IPS-15b (cell line): ENCODE results near the gene RAP2B.
A peak's percentile ranks its signal among the peaks of the same experiment; 100 is the strongest.
"Not testable (repeated sequence)": the region's sequence is repeated elsewhere in the genome, so short reads cannot be mapped to it uniquely, and the experiment has no call there.

Experiments
- H3K27me3 ChIP-seq: one replicate; pipeline ENCODE4 v1.6.1; 2013; ENCODE audit warnings: low read length; ENCODE audit not compliant: control insufficient read depth, insufficient read depth
- H3K36me3 ChIP-seq: one replicate; pipeline ENCODE4 v1.6.1; 2013; ENCODE audit warnings: low read length; ENCODE audit not compliant: control insufficient read depth, insufficient read depth
- H3K4me1 ChIP-seq: one replicate; pipeline ENCODE4 v1.6.1; 2013; ENCODE audit warnings: mild to moderate bottlenecking, low read length; ENCODE audit not compliant: control insufficient read depth, insufficient read depth
- H3K4me3 ChIP-seq: one replicate; pipeline ENCODE4 v1.5.1; 2013; ENCODE audit warnings: low read depth, low read length
- H3K9ac ChIP-seq: one replicate; pipeline ENCODE4 v1.6.1; 2013; ENCODE audit warnings: low read depth, mild to moderate bottlenecking, low read length
- H3K9me3 ChIP-seq: one replicate; pipeline ENCODE4 v1.6.1; 2013; ENCODE audit warnings: mild to moderate bottlenecking, low read length; ENCODE audit not compliant: control insufficient read depth, insufficient read depth

RAP2B gene

GRCh38 chr3:153161714-153162512 is at the start of gene RAP2B:
Gene RAP2B, plus strand, starts transcription at chr3:153162226. Its CDS starts 468 bp downstream, at chr3:153162694.
- peaks cover 3% of the 10 kb centered on the region for H3K36me3 ChIP-seq
- peak within 1 kb of the TSS; percentile 76 for H3K9ac ChIP-seq
- H3K27me3 ChIP-seq, result peaks cover 7% of the 10 kb centered on the region
- H3K4me1 ChIP-seq, result peaks cover 9% of the 10 kb centered on the region
- H3K9me3 ChIP-seq, result no peaks in the 10 kb centered on the region
- peak within 1 kb of the TSS; percentile 93 for H3K4me3 ChIP-seq

GRCh38 chr3:153113541-153113940 is 48.5 kb upstream of the RAP2B start:
- no peaks in the 10 kb centered on the region for H3K4me1 ChIP-seq
- H3K27me3 ChIP-seq, result no peaks in the 10 kb centered on the region
- no peak overlapping the region for H3K4me3 ChIP-seq
- H3K9me3 ChIP-seq, result no peaks in the 10 kb centered on the region
- no peaks in the 10 kb centered on the region for H3K36me3 ChIP-seq
- no peak overlapping the region for H3K9ac ChIP-seq

- not testable (repeated sequence) for H3K27me3 ChIP-seq, H3K9me3 ChIP-seq, H3K4me1 ChIP-seq, H3K36me3 ChIP-seq, H3K9ac ChIP-seq, H3K4me3 ChIP-seq
These were observed 47.8 kb upstream of the RAP2B start for GRCh38 chr3:153114270-153114669.

- Histone ChIP-seq H3K36me3 (no peaks in the 10 kb centered on the region), H3K4me3 (no peak overlapping the region), H3K27me3 (no peaks in the 10 kb centered on the region), H3K9me3 (no peaks in the 10 kb centered on the region), H3K4me1 (no peaks in the 10 kb centered on the region), H3K9ac (no peak overlapping the region)
These were observed 46.7 kb upstream of the RAP2B start for GRCh38 chr3:153115326-153115725.

- no peaks in the 10 kb centered on the region for H3K27me3 ChIP-seq
- no peak overlapping the region for H3K9ac ChIP-seq
- H3K4me3 ChIP-seq, result no peak overlapping the region
- H3K4me1 ChIP-seq, result no peaks in the 10 kb centered on the region
- no peaks in the 10 kb centered on the region for H3K9me3 ChIP-seq
- H3K36me3 ChIP-seq, result no peaks in the 10 kb centered on the region
These were observed 34.2 kb upstream of the RAP2B start for GRCh38 chr3:153127788-153128187.

- Histone ChIP-seq H3K27me3 (no peaks in the 10 kb centered on the region), H3K9ac (no peak overlapping the region), H3K9me3 (no peaks in the 10 kb centered on the region), H3K4me1 (no peaks in the 10 kb centered on the region), H3K36me3 (no peaks in the 10 kb centered on the region), H3K4me3 (no peak overlapping the region)
These were observed 32.6 kb upstream of the RAP2B start for GRCh38 chr3:153129426-153129825.

- Histone ChIP-seq H3K4me3 (no peak overlapping the region), H3K4me1 (no peaks in the 10 kb centered on the region), H3K9ac (no peak overlapping the region), H3K9me3 (no peaks in the 10 kb centered on the region), H3K36me3 (no peaks in the 10 kb centered on the region), H3K27me3 (no peaks in the 10 kb centered on the region)
These were observed 32.2 kb upstream of the RAP2B start for GRCh38 chr3:153129866-153130265.

- no peaks in the 10 kb centered on the region for H3K4me1 ChIP-seq
- H3K36me3 ChIP-seq, result no peaks in the 10 kb centered on the region
- no peak overlapping the region for H3K4me3 ChIP-seq
- no peaks in the 10 kb centered on the region for H3K27me3 ChIP-seq
- H3K9ac ChIP-seq, result no peak overlapping the region
- no peaks in the 10 kb centered on the region for H3K9me3 ChIP-seq
These were observed 31.6 kb upstream of the RAP2B start for GRCh38 chr3:153130312-153130977.

- Histone ChIP-seq H3K9ac (no peak overlapping the region), H3K9me3 (no peaks in the 10 kb centered on the region), H3K4me1 (no peaks in the 10 kb centered on the region), H3K4me3 (no peak overlapping the region), H3K27me3 (no peaks in the 10 kb centered on the region), H3K36me3 (no peaks in the 10 kb centered on the region)
These were observed 24.4 kb upstream of the RAP2B start for GRCh38 chr3:153137626-153138025.

GRCh38 chr3:153138276-153139210 is 23.5 kb upstream of the RAP2B start:
- no peaks in the 10 kb centered on the region for H3K27me3 ChIP-seq
- no peaks in the 10 kb centered on the region for H3K4me1 ChIP-seq
- H3K9me3 ChIP-seq, result no peaks in the 10 kb centered on the region
- no peaks in the 10 kb centered on the region for H3K36me3 ChIP-seq
- H3K9ac ChIP-seq, result no peak overlapping the region
- no peak overlapping the region for H3K4me3 ChIP-seq

- no peaks in the 10 kb centered on the region for H3K4me1 ChIP-seq
- H3K4me3 ChIP-seq, result no peak overlapping the region
These were observed 19.1 kb upstream of the RAP2B start for GRCh38 chr3:153142961-153143360.

More at GRCh38 chr3:153142961-153143360, 19.1 kb upstream of the RAP2B start:
- Histone ChIP-seq H3K27me3 (no peaks in the 10 kb centered on the region), H3K36me3 (no peaks in the 10 kb centered on the region), H3K9me3 (no peaks in the 10 kb centered on the region), H3K9ac (no peak overlapping the region)
